CD4-positive, alpha-beta memory T cell (primary cell): ENCODE measurements around the gene LSM12. TPM values are rescaled to one million over a fixed set of nuclear protein-coding genes. Genes with fewer than 3 reads are reported as not detected.
A peak's percentile ranks its signal among the peaks of the same experiment; 100 is the strongest.
"Not testable (repeated sequence)": the region's sequence is repeated elsewhere in the genome, so short reads cannot be mapped to it uniquely, and the experiment has no call there.

Source experiments
- CTCF ChIA-PET: fragments of 350-600 bp; sonication (Branson Sonifier 250); formaldehyde crosslinking; loops from one replicate; lab custom pipeline; 2021; ENCODE audit warnings: inconsistent platforms; ENCODE audit not compliant: partially characterized antibody; lab: Charles Lee
- POLR2A ChIA-PET: fragments of 350-600 bp; sonication (Branson Sonifier 250); formaldehyde crosslinking; loops from one replicate; lab custom pipeline; 2021; ENCODE audit not compliant: partially characterized antibody; lab: Charles Lee
- DNase-seq, 5 donors: peaks; one replicate each; pipeline versions ENCODE4 v3.0.0 to v3.0.0-alpha.2; 2020 to 2022; ENCODE audit warnings: mixed read lengths in 1 of 5
- H3K27ac ChIP-seq: one replicate; pipeline ENCODE4 v1.7.0; 2013; ENCODE audit warnings: low read depth, low read length
- H3K27me3 ChIP-seq: 2 replicates; pipeline ENCODE4 v1.7.0; 2013; ENCODE audit warnings: mild to moderate bottlenecking, low read length, moderate library complexity; ENCODE audit not compliant: insufficient read depth
- H3K36me3 ChIP-seq: 2 replicates; pipeline ENCODE4 v1.7.0; 2013; ENCODE audit warnings: mild to moderate bottlenecking, low read length, moderate library complexity; ENCODE audit not compliant: insufficient read depth
- H3K4me1 ChIP-seq: 2 replicates; pipeline ENCODE4 v1.7.0; 2013; ENCODE audit warnings: mild to moderate bottlenecking, low read length, moderate library complexity; ENCODE audit not compliant: insufficient read depth
- H3K4me3 ChIP-seq, 2 donors: one replicate each; pipeline ENCODE4 v1.7.0; 2013; ENCODE audit warnings: low read length in 2 of 2, mild to moderate bottlenecking in 1 of 2
- H3K9me3 ChIP-seq, 2 donors: one replicate each; pipeline ENCODE4 v1.7.0; 2013; ENCODE audit warnings: low read length in 2 of 2, control low read depth in 1 of 2; ENCODE audit not compliant: control insufficient read depth in 1 of 2
- H3K27ac Mint-ChIP-seq, 7 donors: one replicate each; pipeline ENCODE4 v1.8.0; 2020 to 2021; ENCODE audit warnings: mixed read lengths in 7 of 7, mild to moderate bottlenecking in 6 of 7, inconsistent platforms in 3 of 7, moderate library complexity in 3 of 7
- H3K27me3 Mint-ChIP-seq, 2 donors: one replicate each; pipeline ENCODE4 v1.8.0; 2020 to 2021; ENCODE audit warnings: mixed read lengths in 2 of 2
- H3K36me3 Mint-ChIP-seq, 2 donors: one replicate each; pipeline ENCODE4 v1.8.0; 2020 to 2021; ENCODE audit warnings: mixed read lengths in 2 of 2, inconsistent platforms in 1 of 2, mild to moderate bottlenecking in 1 of 2
- H3K4me1 Mint-ChIP-seq, 4 donors: one replicate each; pipeline ENCODE4 v1.8.0; 2020 to 2021; ENCODE audit warnings: mixed read lengths in 4 of 4, mild to moderate bottlenecking in 1 of 4
- H3K4me3 Mint-ChIP-seq, 8 donors: one replicate each; pipeline ENCODE4 v1.8.0; 2020 to 2021; ENCODE audit warnings: mixed read lengths in 8 of 8, mild to moderate bottlenecking in 7 of 8, moderate library complexity in 6 of 8, inconsistent platforms in 3 of 8
- H3K9me3 Mint-ChIP-seq, 8 donors: one replicate each; pipeline ENCODE4 v1.8.0; 2020 to 2021; ENCODE audit warnings: mixed read lengths in 8 of 8, mild to moderate bottlenecking in 5 of 8, inconsistent platforms in 3 of 8, moderate library complexity in 1 of 8
- intact Hi-C: fragments of 100-400 bp; cut with micrococcal nuclease; formaldehyde crosslinking; loops from one replicate; pipeline ENCODE4 v1.15.1; 2023
- polyA plus RNA-seq, 2 donors: library from polyadenylated mRNA; unstranded; fragments of 300-500 nt; fragmentation: Illumina TruSeq; gene quantifications; one replicate each; pipeline ENCODE4 v1.2.3, GENCODE V29; 2021
- total RNA-seq, 2 experiments: library from RNA; stranded (reverse); gene quantifications; one replicate each; pipeline ENCODE4 v1.2.3, GENCODE V29; 2021

LSM12 gene
- total and polyA plus RNA-seq, 4 experiments from 2014 or later = 35.3 to 74.0 (median 46.5) TPM

GRCh38 chr17:44105941-44106340 lies 39.5 kb upstream of the LSM12 start:
- no peaks in the 10 kb centered on the region for H3K9me3 Mint-ChIP-seq
- Histone ChIP-seq H3K27ac (no peak overlapping the region), H3K9me3 (no peaks in the 10 kb centered on the region), H3K27me3 (no peaks in the 10 kb centered on the region), H3K4me1 (peaks cover 7% of the 10 kb centered on the region), H3K36me3 (peaks cover 3% of the 10 kb centered on the region), H3K4me3 (no peak overlapping the region)
- peaks cover 0 to 6% (median 4%) of the 10 kb centered on the region in 4 donors for H3K4me1 Mint-ChIP-seq
- no peak for DNase-seq
- no peaks in the 10 kb centered on the region for H3K27me3 Mint-ChIP-seq
- CTCF ChIA-PET = no interaction called here
- POLR2A ChIA-PET = no interaction called here
- H3K36me3 Mint-ChIP-seq = peaks cover 7 to 19% of the 10 kb centered on the region in 2 donors
- no peak overlapping the region for H3K27ac Mint-ChIP-seq
- no peak overlapping the region for H3K4me3 Mint-ChIP-seq
- intact Hi-C loops = no loop called here

GRCh38 chr17:44105483-44105882 lies 39.0 kb upstream of the LSM12 start:
- Histone ChIP-seq H3K4me1 (peaks cover 2% of the 10 kb centered on the region), H3K4me3 (no peak overlapping the region), H3K9me3 (no peaks in the 10 kb centered on the region), H3K27ac (no peak overlapping the region), H3K36me3 (peaks cover 3% of the 10 kb centered on the region), H3K27me3 (no peaks in the 10 kb centered on the region)
- intact Hi-C loops = no loop called here
- DNase-seq = no peak
- POLR2A ChIA-PET = no interaction called here
- no peaks in the 10 kb centered on the region for H3K27me3 Mint-ChIP-seq
- peaks cover 0 to 6% (median 3%) of the 10 kb centered on the region in 4 donors for H3K4me1 Mint-ChIP-seq
- no peak overlapping the region for H3K4me3 Mint-ChIP-seq
- peaks cover 7 to 19% of the 10 kb centered on the region in 2 donors for H3K36me3 Mint-ChIP-seq
- H3K27ac Mint-ChIP-seq = no peak overlapping the region
- CTCF ChIA-PET = no interaction called here
- no peaks in the 10 kb centered on the region for H3K9me3 Mint-ChIP-seq

- ChIA-PET POLR2A (no interaction called here), CTCF (interaction anchor here (1.1 kb wide), 1 partner anchor 15 kb away, joined by 3 read pairs; no protein-coding TSS in a partner anchor)
- peaks cover 7 to 14% of the 10 kb centered on the region in 2 donors for H3K36me3 Mint-ChIP-seq
- no peaks in the 10 kb centered on the region for H3K9me3 Mint-ChIP-seq
- H3K27me3 Mint-ChIP-seq = no peaks in the 10 kb centered on the region
- H3K4me1 ChIP-seq = no peaks in the 10 kb centered on the region
- H3K4me3 Mint-ChIP-seq = no peak overlapping the region
- H3K27ac Mint-ChIP-seq = peak overlapping the region in 1 of 7 donors; percentile 68
- no peaks in the 10 kb centered on the region for H3K9me3 ChIP-seq
- no peak overlapping the region for H3K27ac ChIP-seq
- peaks cover 2 to 12% (median 5%) of the 10 kb centered on the region in 4 donors for H3K4me1 Mint-ChIP-seq
- no peaks in the 10 kb centered on the region for H3K27me3 ChIP-seq
- DNase-seq = peak in 1 of 5 donors; percentile 36
- H3K4me3 ChIP-seq = no peak overlapping the region
- H3K36me3 ChIP-seq = peaks cover 3% of the 10 kb centered on the region
- intact Hi-C loops = no loop called here
Measured at GRCh38 chr17:44102849-44103622, 36.6 kb upstream of the LSM12 start.

GRCh38 chr17:44101858-44102257 lies 35.4 kb upstream of the LSM12 start:
- H3K9me3 Mint-ChIP-seq, H3K36me3 ChIP-seq, intact Hi-C loops, POLR2A ChIA-PET, H3K4me3 ChIP-seq, H3K4me1 ChIP-seq, H3K27me3 Mint-ChIP-seq, H3K4me3 Mint-ChIP-seq, H3K27ac Mint-ChIP-seq, H3K9me3 ChIP-seq, H3K27me3 ChIP-seq, H3K27ac ChIP-seq: not testable (repeated sequence)
- peak in 1 of 5 donors; percentile 4 for DNase-seq
- peaks cover 3 to 14% of the 10 kb centered on the region in 2 donors for H3K36me3 Mint-ChIP-seq
- peaks cover 2 to 14% (median 4%) of the 10 kb centered on the region in 4 donors for H3K4me1 Mint-ChIP-seq
- CTCF ChIA-PET = interaction anchor here (1.1 kb wide), 1 partner anchor 16 kb away, joined by 3 read pairs; no protein-coding TSS in a partner anchor

- intact Hi-C loops = no loop called here
- H3K27ac ChIP-seq = no peak overlapping the region
Measured at GRCh38 chr17:44097110-44097958, 30.9 kb upstream of the LSM12 start.

GRCh38 chr17:44095647-44096496 lies 29.4 kb upstream of the LSM12 start:
- H3K9me3 Mint-ChIP-seq = peaks cover 0 to under 1% (median 0%) of the 10 kb centered on the region in 8 donors
- H3K4me3 ChIP-seq = no peak overlapping the region
- DNase-seq = peak in 1 of 5 donors; percentile 20
- peaks cover 0 to 16% (median 3%) of the 10 kb centered on the region in 4 donors for H3K4me1 Mint-ChIP-seq
- no peaks in the 10 kb centered on the region for H3K27me3 ChIP-seq
- intact Hi-C loops = no loop called here
- peaks cover 5 to 17% of the 10 kb centered on the region in 2 donors for H3K36me3 Mint-ChIP-seq
- no peaks in the 10 kb centered on the region for H3K9me3 ChIP-seq
- peak overlapping the region in 2 of 7 donors; percentile 37 to 46 for H3K27ac Mint-ChIP-seq
- ChIA-PET POLR2A (no interaction called here), CTCF (interaction anchor here (0.6 to 0.8 kb wide), 2 partner anchors 19 to 32 kb away, joined by 3 read pairs; no protein-coding TSS in a partner anchor)
- no peak overlapping the region for H3K27ac ChIP-seq
- H3K27me3 Mint-ChIP-seq = no peaks in the 10 kb centered on the region
- no peak overlapping the region for H3K4me3 Mint-ChIP-seq
- H3K36me3 ChIP-seq = no peaks in the 10 kb centered on the region
- H3K4me1 ChIP-seq = peaks cover 7% of the 10 kb centered on the region

More at GRCh38 chr17:44097110-44097958, 30.9 kb upstream of the LSM12 start:
- Mint-ChIP-seq H3K4me3 (no peak overlapping the region), H3K4me1 (peaks cover 0 to 16% (median 3%) of the 10 kb centered on the region in 4 donors), H3K27me3 (no peaks in the 10 kb centered on the region), H3K36me3 (peaks cover 0 to 11% of the 10 kb centered on the region in 2 donors), H3K9me3 (no peaks in the 10 kb centered on the region), H3K27ac (peak overlapping the region in 1 of 7 donors; percentile 19)
- Histone ChIP-seq H3K9me3 (no peaks in the 10 kb centered on the region), H3K4me3 (no peak overlapping the region), H3K27me3 (no peaks in the 10 kb centered on the region), H3K36me3 (no peaks in the 10 kb centered on the region), H3K4me1 (peaks cover 7% of the 10 kb centered on the region)
- POLR2A ChIA-PET = no interaction called here
- CTCF ChIA-PET = no interaction called here
- DNase-seq = peak in 1 of 5 donors; percentile 21
